ENCODE results near the gene TAPT1.

GRCh38 chr4:16259889-16260246 is 33.6 kb upstream of the TAPT1 start:
- TF ChIP-seq POLR2AphosphoS5 (IDR thresholded peaks at IDR 0.05): no peak
- no peak for TF ChIP-seq CTCF (IDR thresholded peaks at IDR 0.05 in 8 of 11, conservative IDR thresholded peaks at IDR 0.05 in 3 of 11)
